Muscle layer of duodenum (tissue), 2 donors: ENCODE results near the gene GPR139.

Source experiments
- H3K27ac ChIP-seq: one replicate; pipeline ENCODE4 v1.7.0; 2013; ENCODE audit warnings: mild to moderate bottlenecking, low read length
- H3K27me3 ChIP-seq: one replicate; pipeline ENCODE4 v1.7.0; 2013; ENCODE audit warnings: low read depth, mild to moderate bottlenecking, control low read depth, low read length
- H3K36me3 ChIP-seq, 2 donors: one replicate each; pipeline ENCODE4 v1.7.0; 2013; ENCODE audit warnings: low read length in 2 of 2, control low read depth in 1 of 2, mild to moderate bottlenecking in 1 of 2; ENCODE audit not compliant: insufficient read depth in 2 of 2, control insufficient read depth in 1 of 2
- H3K4me1 ChIP-seq, 2 donors: one replicate each; pipeline ENCODE4 v1.7.0; 2013; ENCODE audit warnings: low read length in 2 of 2, mild to moderate bottlenecking in 2 of 2, control low read depth in 1 of 2, moderate library complexity in 1 of 2; ENCODE audit not compliant: insufficient read depth in 2 of 2, control insufficient read depth in 1 of 2
- H3K4me3 ChIP-seq, 2 donors: one replicate each; pipeline ENCODE4 v1.7.0; 2013; ENCODE audit warnings: low read length in 2 of 2, low read depth in 1 of 2, mild to moderate bottlenecking in 1 of 2
- H3K9me3 ChIP-seq, 2 donors: one replicate each; pipeline ENCODE4 v1.7.0; 2013; ENCODE audit warnings: low read length in 2 of 2, control low read depth in 1 of 2, mild to moderate bottlenecking in 1 of 2; ENCODE audit not compliant: control insufficient read depth in 1 of 2
- donor health status: healthy.

The GPR139 gene

GRCh38 chr16:20051611-20052010 is 22.1 kb downstream of the GPR139 start:
- Histone ChIP-seq H3K27ac (no peak overlapping the region), H3K9me3 (no peaks in the 10 kb centered on the region), H3K36me3 (no peaks in the 10 kb centered on the region)

GRCh38 chr16:20051147-20051546 is 22.5 kb downstream of the GPR139 start:
- no peaks in the 10 kb centered on the region for H3K36me3 ChIP-seq
- no peaks in the 10 kb centered on the region for H3K4me1 ChIP-seq
- H3K9me3 ChIP-seq, result no peaks in the 10 kb centered on the region
- H3K27me3 ChIP-seq, result no peaks in the 10 kb centered on the region
- no peak overlapping the region for H3K27ac ChIP-seq
- H3K4me3 ChIP-seq, result no peak overlapping the region

More at GRCh38 chr16:20051611-20052010, 22.1 kb downstream of the GPR139 start:
- Histone ChIP-seq H3K27me3 (no peaks in the 10 kb centered on the region), H3K4me1 (no peaks in the 10 kb centered on the region), H3K4me3 (no peak overlapping the region)

GRCh38 chr16:20049831-20050230 is 23.9 kb downstream of the GPR139 start:
- no peaks in the 10 kb centered on the region for H3K9me3 ChIP-seq
- no peak overlapping the region for H3K4me3 ChIP-seq
- H3K27me3 ChIP-seq, result no peaks in the 10 kb centered on the region
- no peaks in the 10 kb centered on the region for H3K36me3 ChIP-seq
- no peak overlapping the region for H3K27ac ChIP-seq
- H3K4me1 ChIP-seq, result no peaks in the 10 kb centered on the region

GRCh38 chr16:20045886-20046285 is 27.8 kb downstream of the GPR139 start:
- no peak overlapping the region for H3K27ac ChIP-seq
- H3K4me1 ChIP-seq, result no peaks in the 10 kb centered on the region
- no peaks in the 10 kb centered on the region for H3K9me3 ChIP-seq
- no peaks in the 10 kb centered on the region for H3K27me3 ChIP-seq
- no peak overlapping the region for H3K4me3 ChIP-seq
- H3K36me3 ChIP-seq, result no peaks in the 10 kb centered on the region

DNA sequence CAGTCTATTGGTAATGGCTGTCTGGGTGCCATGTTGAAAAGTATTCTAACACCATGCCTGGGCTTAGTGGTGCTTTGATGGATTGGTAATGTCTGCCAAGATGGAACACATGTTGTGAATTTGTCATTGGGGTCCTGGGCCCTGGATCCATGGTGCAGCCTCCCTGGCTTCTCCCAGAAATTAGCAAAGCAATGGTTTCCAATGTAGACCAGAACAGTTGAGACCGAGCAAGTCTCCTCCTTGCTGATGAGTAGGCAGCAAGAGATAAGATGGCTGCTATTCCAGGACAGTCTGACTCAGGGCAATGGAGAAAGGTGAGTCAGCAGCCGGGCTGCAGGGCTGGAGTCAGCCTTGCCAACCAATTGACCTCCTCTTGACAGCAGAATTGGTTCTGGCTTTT is 30.8 kb downstream of the GPR139 start:
- Histone ChIP-seq H3K9me3 (no peaks in the 10 kb centered on the region), H3K27ac (no peak overlapping the region), H3K36me3 (no peaks in the 10 kb centered on the region), H3K4me1 (no peaks in the 10 kb centered on the region), H3K27me3 (no peaks in the 10 kb centered on the region), H3K4me3 (no peak overlapping the region)

- Histone ChIP-seq H3K9me3 (no peaks in the 10 kb centered on the region), H3K4me3 (no peak overlapping the region), H3K4me1 (no peaks in the 10 kb centered on the region), H3K27ac (no peak overlapping the region), H3K27me3 (no peaks in the 10 kb centered on the region), H3K36me3 (no peaks in the 10 kb centered on the region)
These were observed 31.6 kb downstream of the GPR139 start for GRCh38 chr16:20041924-20042596.

- Histone ChIP-seq H3K4me1 (no peaks in the 10 kb centered on the region), H3K27ac (no peak overlapping the region), H3K36me3 (no peaks in the 10 kb centered on the region), H3K27me3 (no peaks in the 10 kb centered on the region), H3K9me3 (no peaks in the 10 kb centered on the region), H3K4me3 (no peak overlapping the region)
These were observed 33.7 kb downstream of the GPR139 start for GRCh38 chr16:20040011-20040410.

GRCh38 chr16:20029611-20030010 is 44.1 kb downstream of the GPR139 start:
- peaks cover 0 to 5% of the 10 kb centered on the region in 2 donors for H3K9me3 ChIP-seq
- H3K27ac ChIP-seq, result no peak overlapping the region
- H3K4me1 ChIP-seq, result no peaks in the 10 kb centered on the region
- no peaks in the 10 kb centered on the region for H3K27me3 ChIP-seq
- H3K4me3 ChIP-seq, result no peak overlapping the region
- H3K36me3 ChIP-seq, result no peaks in the 10 kb centered on the region

DNA sequence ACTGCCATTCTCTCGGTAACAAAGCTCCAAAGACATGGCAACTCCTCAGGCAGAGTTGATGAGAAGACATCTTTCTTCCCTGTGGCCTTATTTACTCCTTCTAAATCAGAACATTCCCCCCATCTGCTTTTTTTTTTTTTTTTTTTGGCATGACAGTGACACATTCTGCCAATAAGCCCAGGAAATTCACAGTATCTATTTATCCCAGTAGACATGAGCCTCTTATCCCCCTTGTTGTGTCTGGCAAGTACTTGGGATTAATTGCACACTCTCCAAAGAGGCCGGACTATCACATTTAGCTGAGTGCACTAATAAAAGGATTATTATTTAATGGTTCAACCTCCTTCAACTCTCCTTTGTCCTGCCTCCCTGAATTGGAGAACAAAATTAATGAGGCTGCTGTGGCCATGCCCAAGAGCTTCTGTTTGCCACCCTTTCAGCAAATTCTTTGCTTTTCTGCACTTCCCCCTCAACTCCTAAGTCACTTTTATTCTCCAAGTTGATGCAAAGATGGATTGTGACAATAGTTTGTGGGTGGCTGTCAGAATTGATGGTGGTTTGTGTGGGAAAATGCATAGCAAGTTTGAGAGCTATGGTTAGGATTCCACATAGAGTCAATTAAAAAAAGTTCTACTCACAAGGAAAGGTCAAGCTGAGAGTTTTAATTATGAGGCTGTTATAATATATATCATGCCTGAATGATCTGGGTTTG is 47.2 kb downstream of the GPR139 start:
- Histone ChIP-seq H3K4me1 (no peaks in the 10 kb centered on the region), H3K36me3 (no peaks in the 10 kb centered on the region), H3K27ac (no peak overlapping the region), H3K9me3 (no peaks in the 10 kb centered on the region), H3K27me3 (no peaks in the 10 kb centered on the region), H3K4me3 (no peak overlapping the region)

- Histone ChIP-seq H3K4me1 (no peaks in the 10 kb centered on the region), H3K4me3 (no peak overlapping the region), H3K27me3 (no peaks in the 10 kb centered on the region), H3K27ac (no peak overlapping the region), H3K9me3 (no peaks in the 10 kb centered on the region), H3K36me3 (no peaks in the 10 kb centered on the region)
These were observed 50.5 kb downstream of the GPR139 start for GRCh38 chr16:20023190-20023589.

- Histone ChIP-seq H3K4me3 (no peak overlapping the region), H3K27ac (no peak overlapping the region), H3K36me3 (no peaks in the 10 kb centered on the region), H3K9me3 (no peaks in the 10 kb centered on the region), H3K27me3 (no peaks in the 10 kb centered on the region), H3K4me1 (no peaks in the 10 kb centered on the region)
These were observed 52.7 kb downstream of the GPR139 start for GRCh38 chr16:20020976-20021375.

DNA sequence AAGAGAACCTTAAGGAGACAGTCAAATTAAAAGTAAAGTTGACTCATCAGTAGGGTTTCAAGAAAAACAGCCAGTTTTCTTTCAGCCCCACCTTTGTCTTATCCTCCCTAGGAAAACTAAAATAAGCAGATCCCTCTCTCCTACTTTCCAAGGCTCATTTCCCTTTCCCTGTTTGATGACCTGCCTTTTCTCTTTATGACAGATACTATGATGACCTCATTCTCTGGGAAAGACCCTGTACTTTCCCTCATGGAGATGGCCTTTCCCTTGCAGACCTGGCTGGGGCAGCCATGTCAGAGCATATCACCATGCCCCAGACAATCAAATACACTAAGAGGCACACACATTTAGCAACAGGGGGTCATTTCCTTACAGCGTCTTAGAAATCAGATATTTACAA is 53.6 kb downstream of the GPR139 start:
- Histone ChIP-seq H3K4me3 (no peak overlapping the region), H3K27me3 (no peaks in the 10 kb centered on the region), H3K27ac (no peak overlapping the region), H3K9me3 (no peaks in the 10 kb centered on the region), H3K36me3 (no peaks in the 10 kb centered on the region), H3K4me1 (no peaks in the 10 kb centered on the region)
